Cardiac muscle cell (in vitro differentiated cells and primary cell): ENCODE data around the gene PAQR6. TPM values are rescaled to one million over a fixed set of nuclear protein-coding genes. Genes with fewer than 3 reads are reported as not detected.

Experiments used
- DNase-seq, 2 donors: peaks; one replicate each; pipeline versions ENCODE4 v3.0.0 to v3.0.0-alpha.2; 2010 to 2017; ENCODE audit warnings: low read depth in 1 of 2, low spot score in 1 of 2
- H3K27ac ChIP-seq: fragments of 200-600 bp; sonication (generic); 2 replicates; pipeline ENCODE4 v1.5.1; 2016
- H3K27me3 ChIP-seq: fragments of 200-600 bp; sonication (generic); 2 replicates; pipeline ENCODE4 v1.6.0; 2016; ENCODE audit warnings: control low read depth
- H3K36me3 ChIP-seq: fragments of 200-600 bp; sonication (generic); 2 replicates; pipeline ENCODE4 v1.5.1; 2016; ENCODE audit warnings: control low read depth
- H3K4me1 ChIP-seq: fragments of 200-600 bp; sonication (generic); 2 replicates; pipeline ENCODE4 v1.8.1; 2017; ENCODE audit warnings: low read depth, mild to moderate bottlenecking, mixed run types
- H3K4me3 ChIP-seq: fragments of 200-600 bp; sonication (generic); 2 replicates; pipeline ENCODE4 v1.5.1; 2016; ENCODE audit warnings: mild to moderate bottlenecking
- H3K9me3 ChIP-seq: fragments of 200-600 bp; sonication (generic); 2 replicates; pipeline ENCODE4 v1.5.1; 2017; ENCODE audit warnings: low read depth, mild to moderate bottlenecking, control low read depth
- CTCF ChIP-seq: IDR thresholded peaks from 2 replicates; pipeline ENCODE4 v1.5.1; 2012; ENCODE audit warnings: low read depth, mild to moderate bottlenecking, low read length
- polyA plus RNA-seq: library from polyadenylated mRNA; unstranded; fragments of >200 nt; fragmentation: Nextera tagmentation; extraction: Ambion mirVana; gene quantifications from 2 replicates; pipeline ENCODE4 v1.2.1, GENCODE V29; 2016
- total RNA-seq: library from RNA; depleted of rRNA; stranded (reverse); fragments of >200 nt; gene quantifications from 2 replicates; pipeline ENCODE4 v1.2.3, GENCODE V29; 2016

The PAQR6 gene
- total and polyA plus RNA-seq, 2 experiments from 2014 or later = 35.7 to 40.1 TPM

- Histone ChIP-seq H3K36me3 (no peaks in the 10 kb centered on the region), H3K9me3 (no peaks in the 10 kb centered on the region), H3K27me3 (no peaks in the 10 kb centered on the region), H3K4me1 (peaks cover 4% of the 10 kb centered on the region), H3K4me3 (peak overlapping the region; percentile 78), H3K27ac (peak overlapping the region; percentile 47)
- no peak for DNase-seq
- no peak for TF ChIP-seq CTCF
Observed at GRCh38 chr1:156194300-156194652, 53.6 kb downstream of the PAQR6 start.

DNA sequence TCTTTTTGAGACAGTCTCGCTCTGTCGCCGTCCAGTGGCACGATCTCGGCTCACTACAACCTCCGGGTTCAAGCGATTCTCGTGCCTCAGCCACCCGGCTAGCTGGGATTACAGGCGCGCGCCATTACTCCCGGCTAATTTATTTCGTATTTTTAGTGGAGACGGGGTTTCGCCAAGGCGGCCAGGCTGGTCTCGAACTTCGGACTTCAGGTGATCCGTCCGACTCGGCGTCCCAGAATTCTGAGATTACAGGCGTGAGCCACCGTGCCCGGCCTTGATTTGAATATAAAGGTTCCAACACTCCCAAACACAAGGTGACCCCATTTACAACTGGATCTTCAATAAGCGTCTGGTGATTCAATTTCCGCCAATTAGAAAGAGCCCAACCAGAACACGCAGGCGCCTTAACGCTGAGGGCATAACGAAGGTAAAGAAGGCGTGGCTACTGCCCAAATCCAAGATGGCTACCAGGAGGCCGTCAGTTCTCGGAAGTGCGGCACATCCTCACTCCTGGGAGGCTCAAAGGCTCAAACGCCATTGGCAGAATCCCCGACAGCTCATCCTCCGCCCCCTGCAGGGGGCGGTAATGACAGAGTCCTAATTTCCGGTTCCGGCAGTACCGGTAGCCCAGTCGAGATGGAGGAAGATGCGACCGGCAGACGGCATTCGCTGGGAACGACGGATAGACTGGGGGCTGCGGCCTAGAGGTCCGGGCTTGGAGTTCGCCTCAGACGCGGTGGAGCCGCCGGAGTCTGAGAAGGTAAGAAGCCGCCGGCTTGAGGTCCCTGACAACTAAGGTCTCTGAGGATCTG is 54.2 kb downstream of the PAQR6 start, which contains the start of gene SLC25A44:
Gene SLC25A44, plus strand, starts transcription at position 617 of the 812 bp plus-strand sequence. CDS start 5,744 bp downstream, outside the sequence.
- no peaks in the 10 kb centered on the region for H3K36me3 ChIP-seq
- peak within 1 kb of the TSS; percentile 78 for H3K4me3 ChIP-seq
- H3K27ac ChIP-seq = peak within 1 kb of the TSS; percentile 84
- H3K4me1 ChIP-seq = peaks cover 4% of the 10 kb centered on the region
- H3K27me3 ChIP-seq = no peaks in the 10 kb centered on the region
- TF ChIP-seq CTCF = peak; percentile 52
- no peaks in the 10 kb centered on the region for H3K9me3 ChIP-seq
- DNase-seq = peak; percentile 97 to 100

Other genes with a start within 250 kb of the PAQR6 start
- 119 and 198 TPM in 2 replicates for gene SSR2, start 227.1 kb downstream of the PAQR6 start, total RNA-seq
- gene SSR2, start 227.1 kb downstream of the PAQR6 start, polyA plus RNA-seq = 174 and 188 TPM in 2 replicates
- gene UBQLN4, start 194.3 kb downstream of the PAQR6 start, total RNA-seq = 43.1 and 51.0 TPM in 2 replicates
- gene UBQLN4, start 194.3 kb downstream of the PAQR6 start, polyA plus RNA-seq = 29.2 and 38.5 TPM in 2 replicates
- gene LAMTOR2, start 193.3 kb downstream of the PAQR6 start, total RNA-seq = 75.5 and 116 TPM in 2 replicates
- 199 and 208 TPM in 2 replicates for gene LAMTOR2, start 193.3 kb downstream of the PAQR6 start, polyA plus RNA-seq
- 1.6 and 3.1 TPM in 2 replicates for gene RAB25, start 186.9 kb downstream of the PAQR6 start, total RNA-seq
- 2.1 and 2.4 TPM in 2 replicates for gene RAB25, start 186.9 kb downstream of the PAQR6 start, polyA plus RNA-seq
- gene MEX3A, start 165.6 kb downstream of the PAQR6 start, total RNA-seq = 48.8 and 58.6 TPM in 2 replicates
- gene MEX3A, start 165.6 kb downstream of the PAQR6 start, polyA plus RNA-seq = 17.2 and 24.8 TPM in 2 replicates
- 128 and 139 TPM in 2 replicates for gene LMNA, start 133.3 kb downstream of the PAQR6 start, total RNA-seq
- gene LMNA, start 133.3 kb downstream of the PAQR6 start, polyA plus RNA-seq = 99.4 and 149 TPM in 2 replicates
- 3.6 and 8.6 TPM in 2 replicates for gene SEMA4A, start 94.5 kb downstream of the PAQR6 start, total RNA-seq
- 0.65 and 2.9 TPM in 2 replicates for gene SEMA4A, start 94.5 kb downstream of the PAQR6 start, polyA plus RNA-seq
- 9.2 and 9.7 TPM in 2 replicates for gene SLC25A44, start 54.0 kb downstream of the PAQR6 start, total RNA-seq
- 13.8 and 18.1 TPM in 2 replicates for gene SLC25A44, start 54.0 kb downstream of the PAQR6 start, polyA plus RNA-seq
- 106 and 129 TPM in 2 replicates for gene PMF1, start 35.0 kb downstream of the PAQR6 start, total RNA-seq
- 133 and 151 TPM in 2 replicates for gene PMF1, start 35.0 kb downstream of the PAQR6 start, polyA plus RNA-seq
- 0.51 and 0.67 TPM in 2 replicates for gene BGLAP, start 5.9 kb downstream of the PAQR6 start, total RNA-seq
- 0.32 and 1.8 TPM in 2 replicates for gene BGLAP, start 5.9 kb downstream of the PAQR6 start, polyA plus RNA-seq
- 101 and 110 TPM in 2 replicates for gene SMG5, start 34.8 kb upstream of the PAQR6 start, total RNA-seq
- gene SMG5, start 34.8 kb upstream of the PAQR6 start, polyA plus RNA-seq = 79.5 and 95.5 TPM in 2 replicates
- gene TMEM79, start 36.3 kb upstream of the PAQR6 start, total RNA-seq = 2.6 and 4.0 TPM in 2 replicates
- 3.0 and 4.6 TPM in 2 replicates for gene TMEM79, start 36.3 kb upstream of the PAQR6 start, polyA plus RNA-seq
- 54.9 and 57.7 TPM in 2 replicates for gene GLMP, start 47.6 kb upstream of the PAQR6 start, total RNA-seq
- gene GLMP, start 47.6 kb upstream of the PAQR6 start, polyA plus RNA-seq = 49.0 and 55.3 TPM in 2 replicates
- 0.98 TPM in 1 of 2 replicates, not detected in the other for gene VHLL, start 51.3 kb upstream of the PAQR6 start, total RNA-seq
- gene VHLL, start 51.3 kb upstream of the PAQR6 start, polyA plus RNA-seq = 0.21 TPM in 1 of 2 replicates, not detected in the other
- gene CCT3, start 90.2 kb upstream of the PAQR6 start, total RNA-seq = 245 and 330 TPM in 2 replicates
- gene CCT3, start 90.2 kb upstream of the PAQR6 start, polyA plus RNA-seq = 282 and 287 TPM in 2 replicates
- gene TSACC, start 90.5 kb upstream of the PAQR6 start, total RNA-seq = not detected in 2 replicates
- 1.1 and 4.7 TPM in 2 replicates for gene TSACC, start 90.5 kb upstream of the PAQR6 start, polyA plus RNA-seq
- gene RHBG, start 121.2 kb upstream of the PAQR6 start, total RNA-seq = not detected in 2 replicates
- gene RHBG, start 121.2 kb upstream of the PAQR6 start, polyA plus RNA-seq = not detected in 2 replicates